NCI-H1417 (cell line): ENCODE measurements around the gene SSX2.
"Not testable (repeated sequence)": the region's sequence is repeated elsewhere in the genome, so short reads cannot be mapped to it uniquely, and the experiment has no call there.

Experiments used
- DNase-seq, 3 experiments: peaks; one replicate each; lab custom pipeline; 2025; lab: John Stamatoyannopoulos, UW

The SSX2 gene

GRCh38 chrX:52707078-52707477 lies at the start of gene SSX2:
TSS of gene SSX2 (minus strand) at chrX:52707178. CDS start at chrX:52705749, 1,429 bp downstream.
- DNase-seq: not testable (repeated sequence)

- DNase-seq: not testable (repeated sequence)
These were observed 44.0 kb upstream of the SSX2 start, which contains the start of gene SSX2B for GRCh38 chrX:52750952-52751351. TSS of gene SSX2B (plus strand) at chrX:52751252. CDS start at chrX:52752681, 1,429 bp downstream.

GRCh38 chrX:52692034-52692433 lies 14.9 kb downstream of the SSX2 start:
- not testable (repeated sequence) for DNase-seq

- DNase-seq: not testable (repeated sequence)
These were observed 44.8 kb downstream of the SSX2 start for GRCh38 chrX:52662218-52662617.

- DNase-seq: not testable (repeated sequence)
These were observed 51.5 kb downstream of the SSX2 start for GRCh38 chrX:52655475-52655874.

GRCh38 chrX:52654800-52655199 lies 52.2 kb downstream of the SSX2 start, which contains the start of gene SSX7:
TSS of gene SSX7 (minus strand) at chrX:52654900. CDS start at chrX:52653472, 1,428 bp downstream.
- DNase-seq: not testable (repeated sequence)

GRCh38 chrX:52650676-52651075 lies 56.3 kb downstream of the SSX2 start:
- not testable (repeated sequence) for DNase-seq

GRCh38 chrX:52648956-52649355 lies 58.0 kb downstream of the SSX2 start:
- not testable (repeated sequence) for DNase-seq
